ENCODE results near the gene GP5.

The GP5 gene

DNA sequence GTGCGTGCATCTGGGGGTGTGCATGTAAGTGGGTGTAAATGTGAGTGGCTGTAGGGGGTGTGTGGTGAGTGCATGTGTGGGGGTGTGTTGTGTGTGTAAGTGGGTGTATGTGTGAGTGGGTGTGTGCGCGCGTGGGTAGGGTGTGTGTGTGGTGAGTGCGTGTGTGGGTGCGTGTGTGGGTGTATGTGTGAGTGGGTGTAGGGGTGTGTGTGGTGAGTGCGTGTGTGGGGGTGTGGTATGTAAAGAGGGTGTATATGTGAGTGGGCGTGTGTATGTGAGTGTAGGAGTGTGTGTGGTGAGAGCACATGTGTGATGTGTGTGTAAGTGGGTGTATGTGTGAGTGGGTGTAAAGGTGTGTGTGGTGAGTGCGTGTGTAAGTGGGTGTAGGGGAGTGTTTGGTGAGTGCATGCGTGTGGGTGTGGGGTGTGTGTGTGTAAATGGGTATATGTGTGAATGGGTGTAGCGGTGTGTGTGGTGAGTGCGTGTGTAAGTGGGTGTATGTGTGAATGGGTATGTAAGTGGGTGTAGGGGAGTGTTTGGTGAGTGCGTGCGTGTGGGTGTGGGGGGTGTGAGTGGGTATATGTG is 47.0 kb downstream of the GP5 start:
- no peak for DNase-seq (ENCODE audit: extremely low read depth, low read depth)
- TF ChIP-seq, protein P1, sequence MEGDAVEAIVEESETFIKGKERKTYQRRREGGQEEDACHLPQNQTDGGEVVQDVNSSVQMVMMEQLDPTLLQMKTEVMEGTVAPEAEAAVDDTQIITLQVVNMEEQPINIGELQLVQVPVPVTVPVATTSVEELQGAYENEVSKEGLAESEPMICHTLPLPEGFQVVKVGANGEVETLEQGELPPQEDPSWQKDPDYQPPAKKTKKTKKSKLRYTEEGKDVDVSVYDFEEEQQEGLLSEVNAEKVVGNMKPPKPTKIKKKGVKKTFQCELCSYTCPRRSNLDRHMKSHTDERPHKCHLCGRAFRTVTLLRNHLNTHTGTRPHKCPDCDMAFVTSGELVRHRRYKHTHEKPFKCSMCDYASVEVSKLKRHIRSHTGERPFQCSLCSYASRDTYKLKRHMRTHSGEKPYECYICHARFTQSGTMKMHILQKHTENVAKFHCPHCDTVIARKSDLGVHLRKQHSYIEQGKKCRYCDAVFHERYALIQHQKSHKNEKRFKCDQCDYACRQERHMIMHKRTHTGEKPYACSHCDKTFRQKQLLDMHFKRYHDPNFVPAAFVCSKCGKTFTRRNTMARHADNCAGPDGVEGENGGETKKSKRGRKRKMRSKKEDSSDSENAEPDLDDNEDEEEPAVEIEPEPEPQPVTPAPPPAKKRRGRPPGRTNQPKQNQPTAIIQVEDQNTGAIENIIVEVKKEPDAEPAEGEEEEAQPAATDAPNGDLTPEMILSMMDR (IDR thresholded peaks at IDR 0.05; ENCODE audit: low read depth, low read length), result no peak

DNA sequence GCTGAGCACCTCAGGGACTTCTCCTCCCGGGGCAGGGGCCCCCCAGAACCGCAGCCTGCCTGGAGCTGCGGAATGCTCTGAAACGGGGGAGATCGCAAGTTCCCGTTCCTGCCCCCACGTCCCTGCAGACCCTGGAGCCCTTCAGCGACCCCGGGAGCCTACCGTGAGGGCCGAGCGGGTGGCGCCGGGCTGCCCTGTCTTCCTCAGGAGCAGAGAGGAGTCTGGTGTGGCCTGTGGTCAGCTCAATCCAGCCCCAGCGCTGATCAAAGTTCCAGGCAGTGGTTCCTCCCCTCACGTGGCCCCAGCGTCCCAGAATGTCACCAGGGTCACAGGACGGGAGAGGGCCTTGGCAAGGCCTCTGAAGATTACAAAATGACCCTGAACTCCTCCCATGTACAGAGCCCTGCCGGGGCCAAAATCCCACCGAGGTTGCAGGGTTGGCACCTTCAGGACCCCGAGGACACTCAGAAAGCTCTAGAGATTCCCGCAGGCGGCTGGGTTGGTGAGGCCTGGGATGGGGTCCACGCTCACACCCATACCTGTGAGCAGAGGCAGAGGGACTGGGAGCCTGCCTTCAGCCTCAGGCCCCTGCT is 47.9 kb downstream of the GP5 start, which contains the start of gene CPN2:
TSS of gene CPN2 (minus strand) at position 249 of the 593 bp plus-strand sequence. CDS start 8,626 bp downstream, outside the sequence.
- TF ChIP-seq, protein P1 (IDR thresholded peaks at IDR 0.05; ENCODE audit: low read depth, low read length), result no peak
- DNase-seq (ENCODE audit: extremely low read depth, low read depth), result no peak

DNA sequence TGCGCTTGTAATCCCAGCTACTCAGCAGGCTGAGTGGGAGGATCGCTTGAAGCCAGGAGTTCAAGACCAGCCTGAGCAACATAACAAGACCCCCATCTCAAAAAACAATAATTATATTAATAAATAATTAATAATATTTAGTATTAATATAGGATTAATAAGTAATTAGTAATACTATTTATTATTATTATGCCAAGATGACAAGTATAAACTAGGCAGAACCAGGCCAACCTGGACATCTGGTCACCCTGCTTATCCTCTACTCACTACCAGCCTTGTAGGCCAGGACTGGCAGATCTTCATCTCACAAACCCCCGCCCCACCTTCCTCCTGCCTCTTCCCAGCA is 48.4 kb downstream of the GP5 start:
- TF ChIP-seq, protein P1 (IDR thresholded peaks at IDR 0.05; ENCODE audit: low read depth, low read length), result no peak
- DNase-seq (ENCODE audit: extremely low read depth, low read depth), result no peak

DNA sequence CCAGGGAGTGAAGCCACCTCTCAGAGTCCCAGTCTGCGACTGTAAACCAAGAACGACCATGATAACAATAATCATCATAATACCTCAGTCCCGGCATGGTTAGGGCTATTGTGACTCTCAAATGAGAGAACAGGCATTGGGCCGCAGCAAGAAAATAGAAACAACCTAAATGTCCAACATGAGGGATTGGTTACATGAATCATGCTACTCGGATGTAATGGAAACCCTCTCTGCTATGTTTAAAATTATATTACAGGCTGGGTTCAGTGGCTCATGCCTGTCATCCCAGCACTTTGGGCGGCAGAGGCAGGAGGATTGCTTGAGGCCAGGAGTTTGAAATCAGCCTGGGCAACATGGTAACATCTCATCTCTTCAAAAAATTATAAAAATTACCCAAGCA is 50.7 kb downstream of the GP5 start:
- TF ChIP-seq, protein P1 (IDR thresholded peaks at IDR 0.05; ENCODE audit: low read depth, low read length), result no peak
- DNase-seq (ENCODE audit: extremely low read depth, low read depth), result no peak

DNA sequence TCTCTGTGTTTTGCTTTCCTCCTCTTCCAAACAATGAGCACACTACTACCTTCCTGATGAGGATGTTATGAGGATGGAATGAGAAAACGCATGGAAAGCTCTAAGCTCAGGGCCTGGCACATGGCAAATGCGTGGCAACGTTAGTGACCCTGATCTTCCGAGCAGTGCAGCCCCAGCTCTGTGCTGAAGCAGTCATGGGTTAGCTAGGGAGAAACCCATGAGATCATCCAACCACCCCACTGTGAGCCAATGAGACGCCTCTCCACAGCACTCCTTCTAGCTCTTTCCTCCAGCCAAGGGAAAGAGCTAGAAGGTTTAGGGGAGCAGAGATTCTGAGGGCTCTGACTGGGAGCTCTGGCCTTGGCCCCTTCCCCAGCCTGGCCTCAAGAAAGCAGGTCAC is 52.4 kb downstream of the GP5 start:
- DNase-seq (ENCODE audit: extremely low read depth, low read depth), result no peak
- TF ChIP-seq, protein P1 (IDR thresholded peaks at IDR 0.05; ENCODE audit: low read depth, low read length), result no peak

DNA sequence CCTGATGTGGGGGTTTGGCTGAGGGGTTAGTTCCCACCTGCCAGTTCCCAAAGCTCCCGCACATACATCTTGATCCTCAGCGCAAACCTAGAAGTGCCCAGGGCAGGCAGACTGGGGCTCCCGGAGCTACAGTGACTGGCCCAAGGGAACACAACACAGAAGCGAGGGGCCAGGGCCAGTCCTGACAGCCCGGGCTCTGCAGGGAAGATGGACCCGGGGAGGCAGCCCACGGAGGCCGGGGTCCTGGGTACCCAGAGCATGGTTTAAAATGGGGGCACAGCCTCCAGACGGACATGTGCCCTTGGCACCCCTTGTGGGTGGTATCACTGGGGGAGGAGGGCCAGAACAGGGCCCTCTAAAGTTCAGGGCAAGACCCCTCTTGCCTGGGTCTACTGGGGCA is 53.0 kb downstream of the GP5 start:
- DNase-seq (ENCODE audit: extremely low read depth, low read depth), result no peak
- TF ChIP-seq, protein P1 (IDR thresholded peaks at IDR 0.05; ENCODE audit: low read depth, low read length), result no peak
